MM.1S (cell line): ENCODE measurements around the gene ANKRD24.

ENCODE experiments used
- DNase-seq: peaks from one replicate; pipeline ENCODE4 v3.0.0-alpha.2; 2015
- H2AFZ ChIP-seq: fragments of 300-600 bp; sonication (generic); 2 replicates; pipeline ENCODE4 v1.6.0; 2016; ENCODE audit warnings: antibody characterized with exemption, low read length
- H3F3A ChIP-seq: fragments of 300-600 bp; sonication (generic); 2 replicates; pipeline ENCODE4 v1.6.1; 2016; ENCODE audit warnings: mild to moderate bottlenecking, antibody characterized with exemption, low read length, moderate library complexity, mixed read lengths; ENCODE audit not compliant: insufficient read depth
- H3K27ac ChIP-seq: fragments of 300-600 bp; sonication (generic); 2 replicates; pipeline ENCODE4 v1.5.1; 2016; ENCODE audit warnings: mild to moderate bottlenecking, low read length
- H3K27me3 ChIP-seq: fragments of 300-600 bp; sonication (generic); replicated peaks from 2 replicates; pipeline ENCODE4 v1.6.0; 2016; ENCODE audit warnings: low read length; ENCODE audit not compliant: insufficient read depth
- H3K36me3 ChIP-seq: fragments of 300-600 bp; sonication (generic); replicated peaks from 2 replicates; pipeline ENCODE4 v1.6.1; 2016; ENCODE audit warnings: mild to moderate bottlenecking, low read length, mixed read lengths; ENCODE audit not compliant: insufficient read depth
- H3K4me1 ChIP-seq: fragments of 300-600 bp; sonication (generic); 2 replicates; pipeline ENCODE4 v1.6.1; 2016; ENCODE audit warnings: low read length, mixed read lengths
- H3K4me2 ChIP-seq: fragments of 300-600 bp; sonication (generic); 2 replicates; pipeline ENCODE4 v1.6.0; 2016; ENCODE audit warnings: low read depth, low read length
- H3K4me3 ChIP-seq: fragments of 300-600 bp; sonication (generic); 2 replicates; pipeline ENCODE4 v1.5.1; 2016; ENCODE audit warnings: low read length, mixed read lengths
- H3K79me2 ChIP-seq: fragments of 300-600 bp; sonication (generic); 2 replicates; pipeline ENCODE4 v1.6.1; 2016; ENCODE audit warnings: mixed run types, low read length, mixed read lengths
- H3K9ac ChIP-seq: fragments of 300-600 bp; sonication (generic); 2 replicates; pipeline ENCODE4 v1.6.1; 2016; ENCODE audit warnings: low read length, mixed read lengths
- H3K9me2 ChIP-seq: fragments of 300-600 bp; sonication (generic); replicated peaks from 2 replicates; pipeline ENCODE4 v1.6.1; 2016; ENCODE audit warnings: mild to moderate bottlenecking, low read length, mixed read lengths; ENCODE audit not compliant: insufficient read depth
- H3K9me3 ChIP-seq: fragments of 300-600 bp; sonication (generic); replicated peaks from 2 replicates; pipeline ENCODE4 v1.6.1; 2016; ENCODE audit warnings: mild to moderate bottlenecking, low read length, mixed read lengths; ENCODE audit not compliant: insufficient read depth
- H4K20me1 ChIP-seq: fragments of 300-600 bp; sonication (generic); 2 replicates; pipeline ENCODE4 v1.6.1; 2016; ENCODE audit warnings: mild to moderate bottlenecking, low read length, moderate library complexity, mixed read lengths; ENCODE audit not compliant: insufficient read depth
- CTCF ChIP-seq: fragments of 300-600 bp; sonication (generic); IDR thresholded peaks from 2 replicates; pipeline ENCODE4 v1.5.1; 2016; ENCODE audit warnings: antibody characterized with exemption, low read length, mixed read lengths
- EZH2 ChIP-seq: fragments of 300-600 bp; sonication (generic); optimal IDR thresholded peaks from 2 replicates; pipeline ENCODE3; 2017; ENCODE audit warnings: low read depth, mild to moderate bottlenecking, antibody characterized with exemption, low read length, mixed read lengths
- EZH2phosphoT487 ChIP-seq: fragments of 300-600 bp; sonication (generic); IDR thresholded peaks from 2 replicates; pipeline ENCODE4 v1.6.1; 2018; ENCODE audit warnings: antibody characterized with exemption, low read length

The ANKRD24 gene

GRCh38 chr19:4258181-4258580 lies 75.7 kb downstream of the ANKRD24 start:
- H3K9ac ChIP-seq = no peak overlapping the region
- no peaks in the 10 kb centered on the region for H3K9me3 ChIP-seq

GRCh38 chr19:4260613-4261191 lies 78.2 kb downstream of the ANKRD24 start:
- no peak for DNase-seq
- TF ChIP-seq EZH2phosphoT487 (no peak), CTCF (no peak), EZH2 (no peak)
- Histone ChIP-seq H3K27ac (no peak overlapping the region), H3K9ac (no peak overlapping the region), H3K4me3 (no peak overlapping the region), H3K27me3 (no peaks in the 10 kb centered on the region), H3K79me2 (no peaks in the 10 kb centered on the region), H3K9me2 (no peaks in the 10 kb centered on the region), H3K9me3 (no peaks in the 10 kb centered on the region), H3K4me1 (no peaks in the 10 kb centered on the region), H3F3A (no peaks in the 10 kb centered on the region), H4K20me1 (no peaks in the 10 kb centered on the region), H3K36me3 (peaks cover 9% of the 10 kb centered on the region), H3K4me2 (no peak overlapping the region), H2AFZ (no peak overlapping the region)

More at GRCh38 chr19:4258181-4258580, 75.7 kb downstream of the ANKRD24 start:
- no peaks in the 10 kb centered on the region for H3K4me1 ChIP-seq
- no peak overlapping the region for H3K4me2 ChIP-seq
- no peaks in the 10 kb centered on the region for H3K9me2 ChIP-seq
- H3F3A ChIP-seq = no peaks in the 10 kb centered on the region
- no peak overlapping the region for H2AFZ ChIP-seq
- no peak overlapping the region for H3K27ac ChIP-seq
- no peak for TF ChIP-seq CTCF
- no peak for TF ChIP-seq EZH2
- TF ChIP-seq EZH2phosphoT487 = no peak
- no peaks in the 10 kb centered on the region for H4K20me1 ChIP-seq
- no peak overlapping the region for H3K4me3 ChIP-seq
- H3K79me2 ChIP-seq = no peaks in the 10 kb centered on the region
- H3K36me3 ChIP-seq = peaks cover 22% of the 10 kb centered on the region
- no peaks in the 10 kb centered on the region for H3K27me3 ChIP-seq
- DNase-seq = no peak

- Histone ChIP-seq H3F3A (no peaks in the 10 kb centered on the region), H3K36me3 (peaks cover 5% of the 10 kb centered on the region; the same call in 1 of the 2 replicates), H2AFZ (no peak overlapping the region), H3K79me2 (no peaks in the 10 kb centered on the region), H3K9me3 (no peaks in the 10 kb centered on the region), H3K9ac (no peak overlapping the region), H3K4me1 (no peaks in the 10 kb centered on the region), H4K20me1 (no peaks in the 10 kb centered on the region), H3K4me3 (no peak overlapping the region), H3K27me3 (no peaks in the 10 kb centered on the region), H3K27ac (no peak overlapping the region), H3K9me2 (no peaks in the 10 kb centered on the region), H3K4me2 (no peak overlapping the region)
- DNase-seq = no peak
- TF ChIP-seq EZH2 = no peak
- no peak for TF ChIP-seq EZH2phosphoT487
- no peak for TF ChIP-seq CTCF
Measured at GRCh38 chr19:4264812-4265211, 82.3 kb downstream of the ANKRD24 start.
